Mesenchymal stem cell (in vitro differentiated cells and primary cell): ENCODE measurements around the gene KLHL6.
"Not testable (repeated sequence)": the region's sequence is repeated elsewhere in the genome, so short reads cannot be mapped to it uniquely, and the experiment has no call there.

Experiments
- DNase-seq: peaks from one replicate; pipeline ENCODE4 v3.0.0-alpha.2; 2013
- H2AFZ ChIP-seq: one replicate; pipeline ENCODE4 v1.6.1; 2013; ENCODE audit warnings: low read depth, mild to moderate bottlenecking, control low read depth, inconsistent platforms, low read length, moderate library complexity
- H2AK5ac ChIP-seq: 2 replicates; pipeline ENCODE4 v1.6.1; 2013; ENCODE audit warnings: low read length, moderate library complexity, mild to moderate bottlenecking, inconsistent platforms; ENCODE audit not compliant: severe bottlenecking
- H2BK120ac ChIP-seq: one replicate; pipeline ENCODE4 v1.6.1; 2013; ENCODE audit warnings: low read depth, mild to moderate bottlenecking, inconsistent platforms, low read length, moderate library complexity
- H2BK12ac ChIP-seq, 2 experiments: one replicate each; pipeline ENCODE4 v1.6.1; 2013; ENCODE audit warnings: inconsistent platforms in 2 of 2, low read length in 2 of 2, mild to moderate bottlenecking in 2 of 2, moderate library complexity in 2 of 2, control low read depth in 1 of 2
- H2BK15ac ChIP-seq: one replicate; pipeline ENCODE4 v1.6.1; 2013; ENCODE audit warnings: mild to moderate bottlenecking, low read depth, inconsistent platforms; ENCODE audit not compliant: poor library complexity, severe bottlenecking
- H2BK5ac ChIP-seq: 2 replicates; pipeline ENCODE4 v1.6.1; 2013; ENCODE audit warnings: low read depth, mild to moderate bottlenecking, low read length, control low read depth, inconsistent platforms; ENCODE audit not compliant: poor library complexity, severe bottlenecking
- H3K14ac ChIP-seq, 2 experiments: one replicate each; pipeline ENCODE4 v1.6.1; 2013; ENCODE audit warnings: inconsistent platforms in 2 of 2, low read length in 2 of 2, control low read depth in 1 of 2, mild to moderate bottlenecking in 1 of 2, moderate library complexity in 1 of 2
- H3K18ac ChIP-seq, 2 experiments: one replicate each; pipeline ENCODE4 v1.6.1; 2013; ENCODE audit warnings: inconsistent platforms in 2 of 2, low read length in 2 of 2, control low read depth in 1 of 2, low read depth in 1 of 2, mild to moderate bottlenecking in 1 of 2
- H3K23ac ChIP-seq, 2 experiments: one replicate each; pipeline ENCODE4 v1.6.1; 2013; ENCODE audit warnings: inconsistent platforms in 2 of 2, low read length in 2 of 2, mild to moderate bottlenecking in 2 of 2, moderate library complexity in 2 of 2, control low read depth in 1 of 2
- H3K27ac ChIP-seq: 2 replicates; pipeline ENCODE4 v1.5.1; 2013; ENCODE audit warnings: mild to moderate bottlenecking, moderate library complexity, low read length, control low read depth, inconsistent platforms; ENCODE audit not compliant: poor library complexity, severe bottlenecking
- H3K27me3 ChIP-seq, 2 experiments: 2 replicates each; pipeline versions ENCODE4 v1.6.1 to v1.7.0; 2013; ENCODE audit warnings: low read length in 2 of 2, mild to moderate bottlenecking in 2 of 2, moderate library complexity in 2 of 2, control low read depth in 1 of 2, inconsistent platforms in 1 of 2; ENCODE audit not compliant: control insufficient read depth in 1 of 2, insufficient read depth in 1 of 2
- H3K36me3 ChIP-seq, 2 experiments: 2 replicates each; pipeline versions ENCODE4 v1.6.1 to v1.7.0; 2013; ENCODE audit warnings: low read length in 2 of 2, control low read depth in 1 of 2, inconsistent platforms in 1 of 2, low read depth in 1 of 2, mild to moderate bottlenecking in 1 of 2; ENCODE audit not compliant: insufficient read depth in 2 of 2, control insufficient read depth in 1 of 2
- H3K4ac ChIP-seq, 2 experiments: one replicate each; pipeline ENCODE4 v1.6.1; 2013; ENCODE audit warnings: inconsistent platforms in 2 of 2, low read length in 2 of 2, mild to moderate bottlenecking in 2 of 2, moderate library complexity in 2 of 2, control low read depth in 1 of 2, low read depth in 1 of 2
- H3K4me1 ChIP-seq: 2 replicates; pipeline ENCODE4 v1.6.1; 2013; ENCODE audit warnings: low read depth, low read length, control low read depth; ENCODE audit not compliant: control insufficient read depth, insufficient read depth
- H3K4me2 ChIP-seq: 2 replicates; pipeline ENCODE4 v1.6.1; 2013; ENCODE audit warnings: low read length, mild to moderate bottlenecking, inconsistent platforms; ENCODE audit not compliant: poor library complexity, severe bottlenecking
- H3K4me3 ChIP-seq, 2 experiments: 2 replicates each; pipeline versions ENCODE4 v1.5.1 to v1.7.0; 2013; ENCODE audit warnings: low read length in 2 of 2, mild to moderate bottlenecking in 2 of 2, control low read depth in 1 of 2, low read depth in 1 of 2; ENCODE audit not compliant: insufficient read depth in 1 of 2
- H3K79me1 ChIP-seq: replicated peaks from 2 replicates; pipeline ENCODE4 v1.6.1; 2013; ENCODE audit warnings: mild to moderate bottlenecking, control low read depth, low read length, inconsistent platforms; ENCODE audit not compliant: poor library complexity, severe bottlenecking
- H3K9ac ChIP-seq: 2 replicates; pipeline ENCODE4 v1.7.0; 2013; ENCODE audit warnings: mild to moderate bottlenecking, low read length, moderate library complexity
- H3K9me3 ChIP-seq: 2 replicates; pipeline ENCODE4 v1.7.0; 2013; ENCODE audit warnings: mild to moderate bottlenecking, low read length; ENCODE audit not compliant: control insufficient read depth
- H4K8ac ChIP-seq: one replicate; pipeline ENCODE4 v1.6.1; 2013; ENCODE audit warnings: inconsistent platforms, mild to moderate bottlenecking, low read length, moderate library complexity
- H4K91ac ChIP-seq: one replicate; pipeline ENCODE4 v1.6.1; 2013; ENCODE audit warnings: mild to moderate bottlenecking, low read length, inconsistent platforms
- WGBS: methylation state at CpG from one replicate; pipeline ENCODE4 v1.1.7; 2013; ENCODE audit warnings: mixed read lengths; 5-methylcytosine and 5-hydroxymethylcytosine counted together

KLHL6 gene

GRCh38 chr3:183442994-183443393 is 112.5 kb downstream of the KLHL6 start:
- H2BK15ac ChIP-seq, result no peak overlapping the region
- no peak overlapping the region for H2AFZ ChIP-seq
- no peak overlapping the region for H3K27ac ChIP-seq
- H3K18ac ChIP-seq, result no peak overlapping the region
- no peak overlapping the region for H2BK5ac ChIP-seq
- DNase-seq, result no peak
- H3K27me3 ChIP-seq, result peaks cover 0 to 3% of the 10 kb centered on the region in 2 experiments
- no peak overlapping the region for H2BK12ac ChIP-seq
- no peak overlapping the region for H4K8ac ChIP-seq
- H3K4ac ChIP-seq, result no peak overlapping the region
- no peak overlapping the region for H2AK5ac ChIP-seq
- H3K4me2 ChIP-seq, result no peak overlapping the region
- no peak overlapping the region for H2BK120ac ChIP-seq
- no CpG with 5 or more reads among the region's 1 CpG for WGBS
- no peak overlapping the region for H3K9ac ChIP-seq
- no peak overlapping the region for H3K23ac ChIP-seq
- H3K4me3 ChIP-seq, result no peak overlapping the region
- H3K9me3 ChIP-seq, result peaks cover 14% of the 10 kb centered on the region
- H3K79me1 ChIP-seq, result no peaks in the 10 kb centered on the region
- no peak overlapping the region for H3K14ac ChIP-seq
- no peak overlapping the region for H4K91ac ChIP-seq
- H3K4me1 ChIP-seq, result no peaks in the 10 kb centered on the region
- H3K36me3 ChIP-seq, result no peaks in the 10 kb centered on the region

GRCh38 chr3:183440521-183440920 is 115.0 kb downstream of the KLHL6 start:
- DNase-seq, H3K4ac ChIP-seq, H3K36me3 ChIP-seq, H2BK120ac ChIP-seq, H4K91ac ChIP-seq, H3K9ac ChIP-seq, H4K8ac ChIP-seq, H2BK15ac ChIP-seq, H3K4me1 ChIP-seq, H3K79me1 ChIP-seq, H3K14ac ChIP-seq, H3K23ac ChIP-seq, H2AFZ ChIP-seq, H3K27ac ChIP-seq, H2BK5ac ChIP-seq, H3K18ac ChIP-seq, H2BK12ac ChIP-seq, H3K4me2 ChIP-seq, H3K4me3 ChIP-seq, H2AK5ac ChIP-seq: not testable (repeated sequence)
- H3K9me3 ChIP-seq, result peaks cover 14% of the 10 kb centered on the region
- 78% methylated on average over 2 of the region's 3 CpGs for WGBS
- H3K27me3 ChIP-seq, result peaks cover 6 to 11% of the 10 kb centered on the region in 2 experiments

- H3K9ac ChIP-seq, result no peak overlapping the region
- H3K4ac ChIP-seq, result no peak overlapping the region
- 100% methylated on average over 2 of the region's 3 CpGs for WGBS
- no peaks in the 10 kb centered on the region for H3K4me1 ChIP-seq
- no peak overlapping the region for H3K23ac ChIP-seq
- no peak for DNase-seq
- H2BK5ac ChIP-seq, result no peak overlapping the region
- no peaks in the 10 kb centered on the region for H3K79me1 ChIP-seq
- no peak overlapping the region for H2BK12ac ChIP-seq
- H2BK120ac ChIP-seq, result no peak overlapping the region
- no peak overlapping the region for H3K4me3 ChIP-seq
- H4K8ac ChIP-seq, result no peak overlapping the region
- H3K36me3 ChIP-seq, result no peaks in the 10 kb centered on the region
- no peak overlapping the region for H4K91ac ChIP-seq
- H2AFZ ChIP-seq, result no peak overlapping the region
- H3K27me3 ChIP-seq, result peaks cover 13 to 20% of the 10 kb centered on the region in 2 experiments
- H3K9me3 ChIP-seq, result peaks cover 14% of the 10 kb centered on the region
- no peak overlapping the region for H3K14ac ChIP-seq
- no peak overlapping the region for H3K4me2 ChIP-seq
- H3K18ac ChIP-seq, result no peak overlapping the region
- no peak overlapping the region for H2BK15ac ChIP-seq
- no peak overlapping the region for H3K27ac ChIP-seq
- no peak overlapping the region for H2AK5ac ChIP-seq
Observed at GRCh38 chr3:183439515-183439914, 116.0 kb downstream of the KLHL6 start.

GRCh38 chr3:183438735-183439134 is 116.8 kb downstream of the KLHL6 start:
- Histone ChIP-seq H3K4ac (no peak overlapping the region), H3K23ac (no peak overlapping the region), H3K4me1 (no peaks in the 10 kb centered on the region), H2BK5ac (no peak overlapping the region), H3K36me3 (no peaks in the 10 kb centered on the region), H3K4me2 (no peak overlapping the region), H4K91ac (no peak overlapping the region), H3K9me3 (peaks cover 14% of the 10 kb centered on the region), H2BK12ac (no peak overlapping the region), H2BK120ac (no peak overlapping the region), H3K14ac (no peak overlapping the region), H2AFZ (no peak overlapping the region), H3K18ac (no peak overlapping the region), H3K9ac (no peak overlapping the region), H3K4me3 (no peak overlapping the region), H2BK15ac (no peak overlapping the region), H3K27ac (no peak overlapping the region), H3K79me1 (no peaks in the 10 kb centered on the region), H3K27me3 (peaks cover 18 to 20% of the 10 kb centered on the region in 2 experiments), H2AK5ac (no peak overlapping the region), H4K8ac (no peak overlapping the region)
- WGBS, result 79% methylated on average over 1 of the region's 1 CpG
- no peak for DNase-seq
